Activated gamma-delta T cell treated with Interleukin-2 at 50 U/mL for 16 hours (primary cell): ENCODE measurements around the gene ZDHHC23.

ENCODE experiments used
- DNase-seq: peaks from one replicate; pipeline ENCODE4 v3.0.0-alpha.2; 2020

Gene ZDHHC23

GRCh38 chr3:113947372-113948014 is at the start of gene ZDHHC23:
Gene ZDHHC23 (plus strand): TSS chr3:113948013. CDS start chr3:113948803, 790 bp downstream.
- peak; percentile 50 for DNase-seq

GRCh38 chr3:113898892-113899291 is 48.9 kb upstream of the ZDHHC23 start:
- no peak for DNase-seq

GRCh38 chr3:113906568-113907140 is 41.2 kb upstream of the ZDHHC23 start:
- DNase-seq, result no peak

GRCh38 chr3:113908133-113908532 is 39.7 kb upstream of the ZDHHC23 start:
- no peak for DNase-seq

GRCh38 chr3:113910966-113911365 is 36.8 kb upstream of the ZDHHC23 start:
- DNase-seq, result no peak

GRCh38 chr3:113912552-113913236 is 35.1 kb upstream of the ZDHHC23 start:
- DNase-seq, result peak; percentile 15

- no peak for DNase-seq
These were observed 33.2 kb upstream of the ZDHHC23 start for GRCh38 chr3:113914646-113915045.

GRCh38 chr3:113927556-113927955 is 20.3 kb upstream of the ZDHHC23 start:
- no peak for DNase-seq

GRCh38 chr3:113946831-113947230 is 982 bp upstream of the ZDHHC23 start:
- no peak for DNase-seq

- DNase-seq, result no peak
These were observed 453 bp downstream of the ZDHHC23 start for GRCh38 chr3:113948015-113948917.

- no peak for DNase-seq
These were observed 5.1 kb downstream of the ZDHHC23 start for GRCh38 chr3:113952921-113953320.

GRCh38 chr3:113953677-113954076 is 5.9 kb downstream of the ZDHHC23 start:
- DNase-seq, result no peak

- no peak for DNase-seq
These were observed 6.4 kb downstream of the ZDHHC23 start for GRCh38 chr3:113954091-113954685.

GRCh38 chr3:113963879-113964278 is 16.1 kb downstream of the ZDHHC23 start:
- DNase-seq, result no peak

GRCh38 chr3:113966172-113966571 is 18.4 kb downstream of the ZDHHC23 start:
- DNase-seq, result no peak

- no peak for DNase-seq
These were observed 21.2 kb downstream of the ZDHHC23 start for GRCh38 chr3:113968986-113969385.

GRCh38 chr3:113977822-113978221 is 30.0 kb downstream of the ZDHHC23 start:
- no peak for DNase-seq

- no peak for DNase-seq
These were observed 32.1 kb downstream of the ZDHHC23 start for GRCh38 chr3:113979916-113980315.

- no peak for DNase-seq
These were observed 34.0 kb downstream of the ZDHHC23 start for GRCh38 chr3:113981803-113982202.

- no peak for DNase-seq
These were observed 35.7 kb downstream of the ZDHHC23 start for GRCh38 chr3:113983544-113983943.

- DNase-seq, result no peak
These were observed 37.7 kb downstream of the ZDHHC23 start for GRCh38 chr3:113985541-113985940.

- DNase-seq, result no peak
These were observed 57.7 kb downstream of the ZDHHC23 start for GRCh38 chr3:114005481-114005880.
